SK-N-SH treated with all-trans-retinoic acid at 6 μM for 48 hours (cell line): ENCODE measurements around the gene BPTF.

Experiments used
- RARB ChIP-seq: fragments of 250-450 bp; sonication (Bioruptor Pico); IDR thresholded peaks from 2 replicates; pipeline ENCODE4 v1.8.0; 2021; ENCODE audit warnings: mild to moderate bottlenecking, moderate library complexity
- ZC3H10 ChIP-seq: fragments of 250-450 bp; sonication (Bioruptor Pico); IDR thresholded peaks from 2 replicates; pipeline ENCODE4 v1.5.1; 2021; ENCODE audit warnings: mild to moderate bottlenecking, moderate library complexity
- ZNF70 ChIP-seq: fragments of 450-650 bp; formaldehyde crosslinking; IDR thresholded peaks from 2 replicates; pipeline ENCODE4 v1.5.0; 2020; ENCODE audit warnings: mild to moderate bottlenecking, moderate library complexity
- TF ChIP-seq, protein P1 (sequence below): fragments of 250-450 bp; sonication (Bioruptor Pico); IDR thresholded peaks from 2 replicates; pipeline ENCODE4 v1.8.0; 2020; ENCODE audit warnings: mild to moderate bottlenecking, moderate library complexity, borderline replicate concordance
- TF ChIP-seq, protein P2 (sequence below): fragments of 250-450 bp; sonication (Bioruptor Pico); IDR thresholded peaks from 2 replicates; pipeline ENCODE4 v1.5.1; 2020; ENCODE audit warnings: low read depth, mild to moderate bottlenecking, moderate library complexity

DNA sequence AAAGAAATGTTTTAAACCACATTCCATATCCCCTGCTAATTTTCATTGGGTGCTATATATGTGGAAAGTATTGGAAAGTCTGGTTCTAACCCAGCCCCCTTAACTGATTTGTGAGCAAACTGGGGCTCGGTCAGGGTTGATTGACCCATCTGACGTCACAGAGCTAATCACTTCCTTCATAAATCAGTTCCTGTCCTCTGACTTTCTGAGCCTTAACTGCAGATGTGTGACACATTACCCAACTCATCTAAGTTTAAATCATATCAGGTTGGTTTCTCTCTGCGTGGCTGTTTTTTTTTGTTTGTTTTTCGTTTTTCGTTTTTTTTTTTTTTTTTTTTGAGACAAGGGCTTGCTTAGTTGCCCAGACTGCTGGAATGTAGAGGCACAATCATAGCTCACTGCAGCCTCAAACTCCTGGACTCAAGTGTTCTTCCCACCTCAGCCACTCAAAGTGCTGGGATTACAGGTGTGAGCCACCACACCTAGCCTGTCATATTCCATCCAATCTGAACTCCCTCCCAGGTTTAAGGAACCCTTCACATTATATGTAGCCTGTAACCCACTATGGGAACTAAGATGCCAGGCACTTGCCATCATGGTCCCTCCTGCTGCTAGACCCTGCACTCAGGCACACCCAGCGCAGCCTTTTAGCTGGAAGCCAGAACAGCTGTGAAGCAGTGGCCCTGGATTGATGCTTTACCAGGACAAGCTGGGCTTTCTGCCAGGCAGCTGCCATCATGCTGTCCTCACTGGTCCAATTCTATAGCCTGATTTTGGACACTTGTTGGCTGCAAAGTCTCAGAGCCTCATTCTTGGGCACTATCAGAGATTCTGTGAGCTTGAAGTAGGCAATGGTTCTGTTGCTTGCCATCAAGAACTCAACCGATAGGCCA lies 6.9 kb upstream of the BPTF start:
- TF ChIP-seq, protein P1, sequence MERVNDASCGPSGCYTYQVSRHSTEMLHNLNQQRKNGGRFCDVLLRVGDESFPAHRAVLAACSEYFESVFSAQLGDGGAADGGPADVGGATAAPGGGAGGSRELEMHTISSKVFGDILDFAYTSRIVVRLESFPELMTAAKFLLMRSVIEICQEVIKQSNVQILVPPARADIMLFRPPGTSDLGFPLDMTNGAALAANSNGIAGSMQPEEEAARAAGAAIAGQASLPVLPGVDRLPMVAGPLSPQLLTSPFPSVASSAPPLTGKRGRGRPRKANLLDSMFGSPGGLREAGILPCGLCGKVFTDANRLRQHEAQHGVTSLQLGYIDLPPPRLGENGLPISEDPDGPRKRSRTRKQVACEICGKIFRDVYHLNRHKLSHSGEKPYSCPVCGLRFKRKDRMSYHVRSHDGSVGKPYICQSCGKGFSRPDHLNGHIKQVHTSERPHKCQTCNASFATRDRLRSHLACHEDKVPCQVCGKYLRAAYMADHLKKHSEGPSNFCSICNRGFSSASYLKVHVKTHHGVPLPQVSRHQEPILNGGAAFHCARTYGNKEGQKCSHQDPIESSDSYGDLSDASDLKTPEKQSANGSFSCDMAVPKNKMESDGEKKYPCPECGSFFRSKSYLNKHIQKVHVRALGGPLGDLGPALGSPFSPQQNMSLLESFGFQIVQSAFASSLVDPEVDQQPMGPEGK (CRISPR knock-in tag), result no peak
- TF ChIP-seq, protein P2, sequence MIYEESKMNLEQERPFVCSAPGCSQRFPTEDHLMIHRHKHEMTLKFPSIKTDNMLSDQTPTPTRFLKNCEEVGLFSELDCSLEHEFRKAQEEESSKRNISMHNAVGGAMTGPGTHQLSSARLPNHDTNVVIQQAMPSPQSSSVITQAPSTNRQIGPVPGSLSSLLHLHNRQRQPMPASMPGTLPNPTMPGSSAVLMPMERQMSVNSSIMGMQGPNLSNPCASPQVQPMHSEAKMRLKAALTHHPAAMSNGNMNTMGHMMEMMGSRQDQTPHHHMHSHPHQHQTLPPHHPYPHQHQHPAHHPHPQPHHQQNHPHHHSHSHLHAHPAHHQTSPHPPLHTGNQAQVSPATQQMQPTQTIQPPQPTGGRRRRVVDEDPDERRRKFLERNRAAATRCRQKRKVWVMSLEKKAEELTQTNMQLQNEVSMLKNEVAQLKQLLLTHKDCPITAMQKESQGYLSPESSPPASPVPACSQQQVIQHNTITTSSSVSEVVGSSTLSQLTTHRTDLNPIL (CRISPR knock-in tag), result no peak
- no peak for TF ChIP-seq RARB (CRISPR knock-in tag)
- no peak for TF ChIP-seq ZC3H10
- TF ChIP-seq ZNF70 (CRISPR knock-in tag), result no peak
